Keratinocyte (primary cell): ENCODE results near the gene PAGE4. TPM values are rescaled to one million over a fixed set of nuclear protein-coding genes. Genes with fewer than 3 reads are reported as not detected.

Experiments used
- DNase-seq: peaks from one replicate; pipeline ENCODE4 v3.0.0-alpha.2; 2011; ENCODE audit warnings: low read depth, missing footprints, low spot score
- FAIRE-seq: peaks from 2 replicates; lab custom pipeline; 2011; peaks lifted over from hg19 to GRCh38; lab: Jason Lieb, UNC
- H2AFZ ChIP-seq: 2 replicates; pipeline ENCODE4 v1.6.0; 2012; ENCODE audit warnings: low read length, control low read depth, inconsistent platforms; ENCODE audit not compliant: control insufficient read depth
- H3K27ac ChIP-seq: 2 replicates; pipeline ENCODE4 v1.5.1; 2011; ENCODE audit warnings: low read length; ENCODE audit not compliant: control insufficient read depth, insufficient read depth
- H3K27me3 ChIP-seq: 3 replicates; pipeline ENCODE4 v1.6.0; 2011; ENCODE audit warnings: low read length; ENCODE audit not compliant: control insufficient read depth, insufficient read depth; ENCODE audit errors: extremely low read depth
- H3K36me3 ChIP-seq, 2 experiments: 2 replicates in 1 of 2; 3 replicates in 1 of 2; pipeline ENCODE4 v1.5.1; 2011; ENCODE audit warnings: low read length in 2 of 2, mild to moderate bottlenecking in 1 of 2; ENCODE audit not compliant: control insufficient read depth in 2 of 2, insufficient read depth in 2 of 2; ENCODE audit errors: extremely low read depth in 1 of 2
- H3K4me1 ChIP-seq: 3 replicates; pipeline ENCODE4 v1.5.1; 2011; ENCODE audit warnings: low read length; ENCODE audit not compliant: control insufficient read depth, insufficient read depth; ENCODE audit errors: extremely low read depth
- H3K4me2 ChIP-seq: 3 replicates; pipeline ENCODE4 v1.6.0; 2011; ENCODE audit warnings: low read depth, low read length; ENCODE audit not compliant: control insufficient read depth, insufficient read depth; ENCODE audit errors: extremely low read depth
- H3K4me3 ChIP-seq, 3 experiments: fragments of 200-600 bp in 1 of 3; sonication (generic) in 1 of 3; 2 replicates in 2 of 3; 3 replicates in 1 of 3; pipeline ENCODE4 v1.5.1; 2011 to 2016; ENCODE audit warnings: low read length in 3 of 3, mild to moderate bottlenecking in 3 of 3, control low read depth in 2 of 3, inconsistent platforms in 1 of 3, low read depth in 1 of 3, mixed read lengths in 1 of 3, mixed run types in 1 of 3, moderate library complexity in 1 of 3; ENCODE audit not compliant: control insufficient read depth in 2 of 3, insufficient read depth in 2 of 3; ENCODE audit errors: extremely low read depth in 1 of 3
- H3K79me2 ChIP-seq: 2 replicates; pipeline ENCODE4 v1.6.0; 2012; ENCODE audit warnings: low read length; ENCODE audit not compliant: control insufficient read depth, insufficient read depth
- H3K9ac ChIP-seq: 3 replicates; pipeline ENCODE4 v1.6.0; 2011; ENCODE audit warnings: low read length; ENCODE audit not compliant: control insufficient read depth, insufficient read depth; ENCODE audit errors: extremely low read depth
- H3K9me1 ChIP-seq: 3 replicates; pipeline ENCODE4 v1.6.0; 2011; ENCODE audit warnings: low read length; ENCODE audit not compliant: control insufficient read depth, insufficient read depth; ENCODE audit errors: extremely low read depth
- H3K9me3 ChIP-seq: 2 replicates; pipeline ENCODE4 v1.5.1; 2012; ENCODE audit warnings: low read depth, low read length; ENCODE audit not compliant: control insufficient read depth
- H4K20me1 ChIP-seq: 3 replicates; pipeline ENCODE4 v1.6.0; 2011; ENCODE audit warnings: low read length; ENCODE audit not compliant: control insufficient read depth, insufficient read depth; ENCODE audit errors: extremely low read depth
- EZH2 ChIP-seq: IDR thresholded peaks from one replicate; pipeline ENCODE4 v1.6.1; 2012; ENCODE audit warnings: inconsistent platforms, mild to moderate bottlenecking, low read length, moderate library complexity
- dilution Hi-C: fragments of 300-500 bp; cut with MboI; formaldehyde crosslinking; loops from one replicate; pipeline ENCODE4 v1.7.0; 2020; ENCODE audit warnings: low sequenced_read_pairs; ENCODE audit not compliant: extremely low pct_ligation_motif_present
- polyA plus RNA-seq, 5 experiments: library from polyadenylated mRNA; depleted of rRNA in 3 of 5; stranded (reverse) in 3 of 5; stranded (forward) in 1 of 5; unstranded in 1 of 5; fragments of >200 nt; gene quantifications; 1 replicate in 1 of 5; 2 replicates in 3 of 5; 3 replicates in 1 of 5; pipeline versions ENCODE4 v1.2.1 to v1.2.3, GENCODE V29; 2011 to 2012; ENCODE audit warnings: missing spikeins in 2 of 5, low read depth in 1 of 5, low replicate concordance in 1 of 5
- TF ChIP-seq, protein P1 (sequence below), 3 experiments: IDR thresholded peaks in 1 of 3; conservative IDR thresholded peaks in 1 of 3; optimal IDR thresholded peaks in 1 of 3; 2 replicates in 2 of 3; 3 replicates in 1 of 3; pipeline versions ENCODE3 to v1.5.1; 2011; ENCODE audit warnings: low read length in 3 of 3, mild to moderate bottlenecking in 3 of 3, moderate library complexity in 2 of 3, control low read depth in 1 of 3, inconsistent platforms in 1 of 3; ENCODE audit not compliant: insufficient read depth in 2 of 3; ENCODE audit errors: extremely low read depth in 1 of 3

The PAGE4 gene
- polyA plus RNA-seq, 1 donor (not counting 4 experiments of a cell fraction or from before 2014, with no cell fraction given), result not detected

DNA sequence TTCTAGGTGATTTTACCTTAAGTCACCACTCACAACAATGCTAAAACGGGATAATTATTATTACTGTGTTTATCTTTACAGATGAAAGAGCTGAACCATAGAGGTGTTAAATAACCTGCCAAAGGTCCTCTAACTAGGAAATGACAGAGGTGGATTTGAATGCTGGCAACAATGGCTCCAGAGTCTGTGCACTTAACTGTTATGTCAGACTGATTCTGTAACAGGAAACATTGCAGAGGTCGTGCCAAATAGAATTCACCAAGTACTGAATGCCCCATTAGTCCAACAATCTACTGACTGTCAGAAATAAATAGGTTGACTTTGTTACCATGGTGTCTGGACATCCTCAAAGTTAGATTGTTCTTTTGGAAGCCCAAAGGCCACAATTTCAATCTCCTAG, 29.2 kb downstream of the PAGE4 start:
- no peaks in the 10 kb centered on the region for H3K4me1 ChIP-seq
- H3K9me3 ChIP-seq, result no peaks in the 10 kb centered on the region
- H3K27ac ChIP-seq, result no peak overlapping the region
- no peak overlapping the region for H3K4me2 ChIP-seq
- no peak for TF ChIP-seq EZH2
- TF ChIP-seq, protein P1, sequence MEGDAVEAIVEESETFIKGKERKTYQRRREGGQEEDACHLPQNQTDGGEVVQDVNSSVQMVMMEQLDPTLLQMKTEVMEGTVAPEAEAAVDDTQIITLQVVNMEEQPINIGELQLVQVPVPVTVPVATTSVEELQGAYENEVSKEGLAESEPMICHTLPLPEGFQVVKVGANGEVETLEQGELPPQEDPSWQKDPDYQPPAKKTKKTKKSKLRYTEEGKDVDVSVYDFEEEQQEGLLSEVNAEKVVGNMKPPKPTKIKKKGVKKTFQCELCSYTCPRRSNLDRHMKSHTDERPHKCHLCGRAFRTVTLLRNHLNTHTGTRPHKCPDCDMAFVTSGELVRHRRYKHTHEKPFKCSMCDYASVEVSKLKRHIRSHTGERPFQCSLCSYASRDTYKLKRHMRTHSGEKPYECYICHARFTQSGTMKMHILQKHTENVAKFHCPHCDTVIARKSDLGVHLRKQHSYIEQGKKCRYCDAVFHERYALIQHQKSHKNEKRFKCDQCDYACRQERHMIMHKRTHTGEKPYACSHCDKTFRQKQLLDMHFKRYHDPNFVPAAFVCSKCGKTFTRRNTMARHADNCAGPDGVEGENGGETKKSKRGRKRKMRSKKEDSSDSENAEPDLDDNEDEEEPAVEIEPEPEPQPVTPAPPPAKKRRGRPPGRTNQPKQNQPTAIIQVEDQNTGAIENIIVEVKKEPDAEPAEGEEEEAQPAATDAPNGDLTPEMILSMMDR (optimal IDR thresholded peaks at IDR 0.05 in 1 of 3, IDR thresholded peaks at IDR 0.05 in 1 of 3, conservative IDR thresholded peaks at IDR 0.05 in 1 of 3; ENCODE audit: extremely low read depth in 1 of 3, insufficient read depth in 2 of 3, low read length in 3 of 3), result no peak
- H4K20me1 ChIP-seq, result no peaks in the 10 kb centered on the region
- H3K27me3 ChIP-seq, result no peaks in the 10 kb centered on the region
- H3K36me3 ChIP-seq, result no peaks in the 10 kb centered on the region
- no peak overlapping the region for H3K9ac ChIP-seq
- no peak overlapping the region for H3K4me3 ChIP-seq
- no peaks in the 10 kb centered on the region for H3K79me2 ChIP-seq
- DNase-seq, result no peak
- dilution Hi-C loops, result no loop called here
- no peak for FAIRE-seq
- no peak overlapping the region for H2AFZ ChIP-seq
- H3K9me1 ChIP-seq, result no peaks in the 10 kb centered on the region

DNA sequence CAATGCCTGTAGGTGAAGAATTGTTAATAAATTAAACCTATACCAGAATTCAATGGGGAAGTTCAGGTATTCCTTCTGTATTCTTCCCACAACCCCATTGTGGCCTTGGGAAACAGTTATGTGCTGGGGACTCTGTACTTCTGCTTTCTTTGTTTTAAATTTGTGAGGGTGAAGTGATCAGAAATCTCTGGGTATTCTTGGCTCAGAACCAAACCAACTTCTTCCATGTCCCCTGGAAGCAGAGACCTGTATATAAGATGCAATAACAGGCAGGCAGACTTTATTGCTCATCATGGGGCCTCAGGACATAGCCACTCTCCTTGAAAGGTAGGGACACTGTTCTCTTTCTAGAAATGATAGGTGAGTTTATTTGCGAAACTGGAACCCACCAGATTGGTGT, 30.4 kb downstream of the PAGE4 start:
- no peak for TF ChIP-seq EZH2
- TF ChIP-seq, protein P1 (optimal IDR thresholded peaks at IDR 0.05 in 1 of 3, IDR thresholded peaks at IDR 0.05 in 1 of 3, conservative IDR thresholded peaks at IDR 0.05 in 1 of 3; ENCODE audit: extremely low read depth in 1 of 3, insufficient read depth in 2 of 3, low read length in 3 of 3), result no peak
- no peak overlapping the region for H3K9ac ChIP-seq
- dilution Hi-C loops, result no loop called here
- no peak overlapping the region for H3K4me2 ChIP-seq
- FAIRE-seq (no peak), DNase-seq (no peak)
- no peak overlapping the region for H3K4me3 ChIP-seq
- H3K79me2 ChIP-seq, result no peaks in the 10 kb centered on the region
- H4K20me1 ChIP-seq, result no peaks in the 10 kb centered on the region
- H3K9me3 ChIP-seq, result no peaks in the 10 kb centered on the region
- H3K27ac ChIP-seq, result no peak overlapping the region
- no peaks in the 10 kb centered on the region for H3K27me3 ChIP-seq
- H2AFZ ChIP-seq, result no peak overlapping the region
- no peaks in the 10 kb centered on the region for H3K36me3 ChIP-seq
- no peaks in the 10 kb centered on the region for H3K4me1 ChIP-seq
- H3K9me1 ChIP-seq, result no peaks in the 10 kb centered on the region
